ENCODE results near the gene C12orf43.

The C12orf43 gene

GRCh38 chr12:121033625-121034349, 17.5 kb upstream of the C12orf43 start:
- no peak for DNase-seq

DNA sequence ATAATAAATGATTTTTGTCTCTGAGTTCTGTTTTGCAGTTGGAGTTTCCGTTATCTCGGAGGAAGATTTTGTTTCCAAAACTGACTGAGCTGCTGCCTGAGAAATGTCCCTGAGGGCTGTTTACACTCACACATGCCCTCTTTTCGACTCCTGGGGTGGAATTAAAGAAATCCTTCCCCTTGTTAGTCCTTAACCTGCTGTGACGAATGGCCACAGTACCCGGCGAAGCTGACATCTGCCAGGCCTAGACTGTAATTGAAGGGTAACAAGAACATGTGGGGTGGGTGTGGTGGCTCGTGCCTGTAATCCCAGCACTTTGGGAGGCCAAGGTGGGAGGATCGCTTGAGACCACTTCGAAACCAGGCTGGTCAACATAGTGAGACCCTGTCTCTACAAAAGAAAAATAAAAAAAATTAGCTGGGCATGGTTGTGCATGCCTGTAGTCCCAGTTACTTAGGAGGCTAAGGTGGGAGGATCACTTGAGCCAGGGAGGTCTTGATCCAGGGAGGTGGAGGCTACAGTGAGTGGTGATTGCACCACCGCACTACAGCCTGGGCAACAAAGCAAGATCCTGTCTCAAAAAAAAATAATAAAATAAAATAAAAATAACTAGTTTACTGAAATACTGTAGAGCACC, 14.4 kb upstream of the C12orf43 start:
- DNase-seq = no peak

DNA sequence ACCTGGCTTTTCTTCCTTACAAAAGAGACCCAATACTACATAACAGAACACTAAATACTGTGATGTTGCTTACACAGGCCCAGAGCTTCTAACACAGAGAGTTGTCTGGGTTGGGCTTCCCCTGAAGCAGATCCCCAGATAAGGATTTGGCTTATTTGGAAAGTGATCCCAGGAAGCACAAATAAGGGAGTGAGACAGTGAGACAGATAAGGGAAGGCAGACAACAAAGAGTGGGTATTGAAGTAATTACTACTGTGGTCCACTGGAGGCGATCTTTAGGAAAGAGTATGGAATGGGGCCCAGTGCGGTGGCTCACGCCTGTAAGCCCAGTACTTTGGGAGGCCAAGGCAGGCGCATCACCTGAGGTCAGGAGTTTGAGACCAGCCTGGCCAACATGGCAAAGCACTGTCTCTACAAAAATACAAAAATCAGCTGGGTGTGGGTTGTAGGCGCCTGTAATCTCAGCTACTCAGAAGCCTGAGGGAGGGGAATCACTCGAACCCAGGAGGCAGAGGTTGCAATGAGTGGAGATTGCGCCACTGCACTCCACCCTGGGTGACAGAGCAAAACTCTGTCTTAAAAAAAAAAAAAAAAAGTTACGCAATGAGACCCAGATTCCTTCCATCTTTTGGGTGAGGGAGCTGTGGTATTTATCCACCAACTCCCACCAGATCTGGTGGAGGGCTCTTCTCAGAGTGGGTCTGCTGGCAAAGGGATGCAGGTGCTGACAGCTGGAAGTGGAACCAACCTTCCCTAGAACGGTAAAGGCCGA, 10.2 kb upstream of the C12orf43 start:
- no peak for DNase-seq

- no peak for DNase-seq
Observed at GRCh38 chr12:121025442-121026226, 9.3 kb upstream of the C12orf43 start.

DNA sequence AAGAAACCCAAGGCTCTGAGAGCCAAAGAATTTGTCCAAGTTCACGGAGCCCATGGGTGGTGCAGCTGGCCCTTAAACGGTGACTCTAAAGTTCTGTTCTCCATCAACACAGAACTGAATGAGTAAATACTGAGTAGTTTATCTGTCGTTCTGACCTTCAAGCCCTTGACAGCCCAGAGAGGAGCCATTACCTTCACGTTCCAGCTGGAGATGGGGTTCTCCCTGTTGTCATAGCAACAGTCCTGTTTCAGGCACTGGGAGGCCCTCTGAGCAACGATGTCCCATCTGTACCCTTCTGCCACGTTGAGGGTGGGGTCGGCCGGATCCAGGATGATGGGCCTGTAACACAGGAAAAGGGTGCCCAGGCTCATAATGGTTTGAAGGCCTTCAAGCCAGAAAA, 7.5 kb upstream of the C12orf43 start:
- no peak for DNase-seq

GRCh38 chr12:121022713-121023112, 6.4 kb upstream of the C12orf43 start:
- DNase-seq = no peak

DNA sequence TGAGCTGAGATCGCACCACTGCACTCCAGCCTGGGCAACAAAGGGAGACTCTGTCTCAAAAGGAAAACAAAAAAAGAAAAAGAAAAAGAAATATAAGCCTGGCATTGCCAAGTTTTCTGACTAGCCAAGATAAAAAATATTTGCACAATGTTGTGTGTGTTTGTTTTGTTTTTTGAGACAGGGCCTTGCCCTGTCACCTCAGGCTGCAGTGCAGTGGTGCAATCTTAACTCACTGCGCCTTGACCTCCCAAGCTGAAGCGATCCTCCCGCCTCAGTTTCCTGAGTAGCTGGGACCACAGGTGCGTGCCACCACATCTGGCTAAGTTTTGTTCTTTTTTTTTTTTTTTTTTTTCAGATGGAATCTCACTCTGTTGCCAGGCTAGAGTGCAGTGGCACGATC, 5.5 kb upstream of the C12orf43 start:
- DNase-seq = no peak

GRCh38 chr12:121018860-121019617, 2.8 kb upstream of the C12orf43 start:
- DNase-seq = no peak

GRCh38 chr12:121017966-121018491, 1.7 kb upstream of the C12orf43 start:
- no peak for DNase-seq

- DNase-seq = no peak
Observed at GRCh38 chr12:121013715-121014114, 2.6 kb downstream of the C12orf43 start.

- no peak for DNase-seq
Observed at GRCh38 chr12:121011820-121012219, 4.5 kb downstream of the C12orf43 start.

DNA sequence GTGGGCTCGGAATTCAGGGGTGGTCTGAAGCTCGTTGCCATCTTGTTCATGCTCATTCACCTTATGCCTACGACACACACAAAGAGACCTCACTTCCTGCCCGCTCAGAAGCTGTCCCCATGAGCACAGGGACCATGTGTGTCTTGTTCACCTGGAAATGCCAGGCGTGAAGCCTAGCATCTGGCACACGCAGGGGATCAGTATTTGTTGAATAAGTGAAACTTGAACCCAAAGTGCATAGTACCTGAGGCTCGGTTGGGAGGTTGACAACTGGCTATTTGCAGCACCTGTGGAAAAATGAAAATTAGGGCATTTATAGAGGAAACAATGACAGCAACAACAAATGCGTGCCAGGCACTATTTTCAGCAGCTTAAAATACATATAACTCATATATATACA, 5.4 kb downstream of the C12orf43 start:
- DNase-seq = no peak

- no peak for DNase-seq
Observed at GRCh38 chr12:121009741-121010140, 6.5 kb downstream of the C12orf43 start.

DNA sequence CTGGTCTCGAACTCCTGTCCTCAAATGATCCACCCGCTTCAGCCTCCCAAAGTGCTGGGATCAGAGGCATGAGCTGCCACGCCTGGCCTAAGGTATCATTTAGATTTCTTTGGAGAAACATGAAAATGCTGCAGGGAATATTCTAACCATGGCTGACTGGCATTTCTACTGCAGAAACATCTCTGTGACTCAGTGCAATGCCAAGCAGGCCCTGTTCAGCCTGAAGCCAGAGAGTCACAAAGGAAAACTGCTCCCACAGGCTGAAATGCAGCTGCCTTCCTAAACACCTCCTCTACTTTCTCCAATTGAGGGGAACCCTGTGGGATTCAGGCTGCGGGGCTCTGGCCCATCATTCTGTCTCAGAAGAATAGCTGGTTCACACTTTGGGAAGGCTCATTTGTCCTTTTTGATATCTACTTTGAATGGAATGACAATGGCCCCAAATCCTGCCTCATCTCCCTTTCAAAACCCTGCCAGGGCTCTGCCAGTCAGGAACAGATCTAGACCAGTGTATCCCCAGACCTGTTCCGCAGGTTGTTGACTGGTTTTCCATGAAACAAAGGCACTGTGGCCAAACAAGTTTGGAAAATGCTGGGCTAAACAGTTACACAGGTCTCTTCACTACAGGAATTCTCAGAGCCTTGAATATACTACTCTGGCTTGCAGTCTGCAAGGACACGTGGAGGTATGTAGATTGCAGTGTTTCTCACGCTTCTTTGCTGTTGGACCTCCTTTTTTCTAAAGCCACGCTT, 7.8 kb downstream of the C12orf43 start:
- DNase-seq = no peak

GRCh38 chr12:121005346-121005815, 10.9 kb downstream of the C12orf43 start:
- DNase-seq = no peak

DNA sequence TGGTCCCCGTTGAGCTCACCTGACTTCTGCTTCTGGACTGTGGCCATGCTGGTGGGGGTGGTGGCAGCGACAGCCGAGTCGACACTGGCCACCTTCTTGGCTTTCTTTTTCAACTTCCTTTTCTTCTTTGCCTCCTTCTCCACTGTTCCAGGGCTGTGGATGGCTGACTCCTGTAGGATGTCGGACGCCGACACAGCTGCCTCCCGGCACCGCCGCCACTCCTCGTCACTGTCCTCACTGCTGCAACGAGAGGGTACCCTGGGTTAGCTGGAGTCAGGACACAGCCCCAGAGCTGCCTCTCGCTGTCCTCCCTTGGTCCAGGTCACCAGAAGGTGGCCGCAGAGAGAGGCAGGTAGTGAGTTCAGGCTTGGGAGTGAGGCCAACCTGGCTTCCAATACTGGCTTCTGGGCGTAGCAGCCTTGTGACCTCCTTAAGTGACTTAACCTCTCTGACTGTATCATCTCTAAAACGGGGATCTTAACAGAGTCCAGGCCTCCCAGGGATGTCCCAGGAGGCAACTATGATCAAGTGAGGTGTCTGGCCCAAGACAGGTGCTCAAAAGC, 12.0 kb downstream of the C12orf43 start:
- no peak for DNase-seq

GRCh38 chr12:121003650-121004049, 12.6 kb downstream of the C12orf43 start:
- DNase-seq = no peak

DNA sequence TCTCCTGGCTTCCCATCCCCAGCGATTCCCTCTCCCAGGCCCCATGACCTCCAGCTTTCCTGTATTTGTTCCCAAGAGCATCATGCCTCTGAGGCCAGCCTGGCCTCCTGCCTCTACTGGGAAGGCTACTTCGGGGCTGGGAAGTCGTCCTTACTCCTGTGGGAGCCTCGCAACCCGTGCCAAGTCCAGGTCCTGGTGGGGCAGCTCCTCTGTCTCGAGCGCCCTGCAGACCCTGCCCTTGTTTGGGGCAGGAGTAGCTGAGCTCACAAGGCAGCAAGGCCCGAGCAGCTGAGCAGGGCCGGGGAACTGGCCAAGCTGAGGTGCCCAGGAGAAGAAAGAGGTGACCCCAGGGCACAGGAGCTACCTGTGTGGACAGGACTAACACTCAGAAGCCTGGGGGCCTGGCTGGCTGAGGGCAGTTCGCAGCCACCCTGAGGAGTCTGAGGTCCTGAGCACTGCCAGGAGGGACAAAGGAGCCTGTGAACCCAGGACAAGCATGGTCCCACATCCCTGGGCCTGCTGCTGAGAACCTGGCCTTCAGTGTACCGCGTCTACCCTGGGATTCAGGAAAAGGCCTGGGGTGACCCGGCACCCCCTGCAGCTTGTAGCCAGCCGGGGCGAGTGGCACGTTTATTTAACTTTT, 14.3 kb downstream of the C12orf43 start:
- DNase-seq = no peak

DNA sequence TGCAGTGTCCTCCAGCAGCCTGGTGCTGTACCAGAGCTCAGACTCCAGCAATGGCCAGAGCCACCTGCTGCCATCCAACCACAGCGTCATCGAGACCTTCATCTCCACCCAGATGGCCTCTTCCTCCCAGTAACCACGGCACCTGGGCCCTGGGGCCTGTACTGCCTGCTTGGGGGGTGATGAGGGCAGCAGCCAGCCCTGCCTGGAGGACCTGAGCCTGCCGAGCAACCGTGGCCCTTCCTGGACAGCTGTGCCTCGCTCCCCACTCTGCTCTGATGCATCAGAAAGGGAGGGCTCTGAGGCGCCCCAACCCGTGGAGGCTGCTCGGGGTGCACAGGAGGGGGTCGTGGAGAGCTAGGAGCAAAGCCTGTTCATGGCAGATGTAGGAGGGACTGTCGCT, 15.2 kb downstream of the C12orf43 start:
- no peak for DNase-seq

DNA sequence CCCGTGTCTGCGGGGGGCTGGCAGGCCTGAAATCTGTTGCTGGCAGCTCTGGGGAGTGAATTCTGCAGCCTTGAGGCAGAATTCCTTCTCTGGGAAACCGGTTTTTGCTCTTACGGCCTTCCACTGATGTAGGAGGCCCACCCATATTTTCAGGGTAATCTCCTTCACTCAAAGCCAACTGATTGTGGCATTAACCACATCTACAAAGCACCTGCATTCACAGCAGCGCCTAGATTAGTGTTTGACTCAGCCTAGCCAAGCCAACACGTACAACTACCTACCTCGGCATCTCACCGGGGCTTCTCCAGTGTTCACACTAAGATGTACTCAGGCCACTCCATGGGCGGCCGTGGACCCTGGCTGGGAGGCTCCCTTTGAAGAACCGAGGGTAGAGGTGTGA, 15.8 kb downstream of the C12orf43 start:
- DNase-seq = no peak
